GM21447 (cell line): ENCODE results near the gene NELFE.
A peak's percentile ranks its signal among the peaks of the same experiment; 100 is the strongest.

Experiments used
- ATAC-seq: cut with Tn5 transposase; IDR thresholded peaks from one replicate; pipeline ENCODE4 v1.9.1; 2021; ENCODE audit not compliant: unreplicated experiment

Gene NELFE

DNA sequence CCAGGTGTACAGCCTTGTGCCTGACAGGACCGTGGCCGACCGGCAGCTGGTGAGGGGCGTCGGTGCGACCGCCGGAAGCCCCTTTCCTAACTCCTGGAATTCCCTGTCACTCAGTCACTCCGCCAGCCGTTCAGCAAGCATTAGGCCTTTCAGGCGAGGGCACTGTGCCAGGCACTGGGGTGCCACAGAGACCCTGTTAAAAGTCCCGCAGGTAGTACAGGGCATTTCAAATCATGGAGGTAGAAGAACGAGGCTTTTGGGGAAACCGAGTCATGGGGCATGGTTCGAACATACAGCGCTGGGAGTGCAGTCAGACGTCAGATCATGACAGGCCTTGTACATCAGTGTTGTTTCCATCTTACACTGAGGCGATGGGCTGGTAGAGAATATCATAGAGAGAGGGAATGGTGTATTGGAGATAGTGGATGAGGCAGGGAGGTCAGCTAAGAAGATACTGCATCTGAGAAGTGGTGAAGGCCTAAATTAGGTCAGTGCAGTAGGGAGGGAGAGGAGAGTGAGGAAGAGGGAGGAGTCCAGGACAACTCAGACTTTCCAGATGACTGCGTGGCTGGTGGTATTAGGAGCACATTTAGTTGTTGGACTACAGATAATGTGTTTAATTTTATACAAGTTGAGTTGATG lies 14.1 kb upstream of the NELFE start:
- ATAC-seq, result no peak

DNA sequence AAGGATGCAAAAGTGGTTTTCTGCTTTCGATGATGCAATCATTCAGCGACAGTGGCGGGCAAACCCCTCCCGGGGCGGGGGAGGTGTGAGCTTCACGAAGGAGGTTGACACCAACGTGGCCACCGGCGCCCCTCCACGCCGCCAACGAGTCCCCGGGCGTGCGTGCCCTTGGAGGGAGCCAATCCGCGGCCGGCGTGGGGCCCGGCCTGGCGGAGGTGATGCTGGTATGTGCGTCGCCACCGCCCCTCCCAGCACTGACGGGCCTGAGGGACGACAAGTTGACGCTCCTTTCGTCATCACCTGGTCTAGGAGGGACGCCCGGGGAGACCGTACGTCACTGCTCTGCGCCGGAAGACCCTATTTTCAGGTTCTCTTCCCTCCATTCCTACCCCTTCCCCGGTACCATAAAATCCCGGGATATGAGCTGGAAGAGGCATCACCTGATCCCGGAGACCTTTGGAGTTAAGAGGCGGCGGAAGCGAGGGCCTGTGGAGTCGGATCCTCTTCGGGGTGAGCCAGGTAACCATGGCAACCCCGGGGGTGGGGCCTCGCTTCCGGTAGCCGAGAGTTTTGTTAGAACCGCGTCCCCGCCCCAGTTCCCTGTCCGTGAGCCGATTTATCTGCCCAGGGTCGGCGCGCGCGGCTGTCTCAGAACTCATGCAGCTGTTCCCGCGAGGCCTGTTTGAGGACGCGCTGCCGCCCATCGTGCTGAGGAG lies 13.4 kb upstream of the NELFE start, which contains the start of gene DXO:
Gene DXO (minus strand): TSS at position 146 of the 716 bp plus-strand sequence. CDS start 463 bp downstream, outside the sequence.
- peak; percentile 79 for ATAC-seq

- ATAC-seq, result no peak
Observed at GRCh38 chr6:31971279-31971992, 12.7 kb upstream of the NELFE start.

- ATAC-seq, result no peak
Observed at GRCh38 chr6:31970604-31971271, 12.0 kb upstream of the NELFE start.

GRCh38 chr6:31969712-31970603 lies 11.2 kb upstream of the NELFE start:
- no peak for ATAC-seq

DNA sequence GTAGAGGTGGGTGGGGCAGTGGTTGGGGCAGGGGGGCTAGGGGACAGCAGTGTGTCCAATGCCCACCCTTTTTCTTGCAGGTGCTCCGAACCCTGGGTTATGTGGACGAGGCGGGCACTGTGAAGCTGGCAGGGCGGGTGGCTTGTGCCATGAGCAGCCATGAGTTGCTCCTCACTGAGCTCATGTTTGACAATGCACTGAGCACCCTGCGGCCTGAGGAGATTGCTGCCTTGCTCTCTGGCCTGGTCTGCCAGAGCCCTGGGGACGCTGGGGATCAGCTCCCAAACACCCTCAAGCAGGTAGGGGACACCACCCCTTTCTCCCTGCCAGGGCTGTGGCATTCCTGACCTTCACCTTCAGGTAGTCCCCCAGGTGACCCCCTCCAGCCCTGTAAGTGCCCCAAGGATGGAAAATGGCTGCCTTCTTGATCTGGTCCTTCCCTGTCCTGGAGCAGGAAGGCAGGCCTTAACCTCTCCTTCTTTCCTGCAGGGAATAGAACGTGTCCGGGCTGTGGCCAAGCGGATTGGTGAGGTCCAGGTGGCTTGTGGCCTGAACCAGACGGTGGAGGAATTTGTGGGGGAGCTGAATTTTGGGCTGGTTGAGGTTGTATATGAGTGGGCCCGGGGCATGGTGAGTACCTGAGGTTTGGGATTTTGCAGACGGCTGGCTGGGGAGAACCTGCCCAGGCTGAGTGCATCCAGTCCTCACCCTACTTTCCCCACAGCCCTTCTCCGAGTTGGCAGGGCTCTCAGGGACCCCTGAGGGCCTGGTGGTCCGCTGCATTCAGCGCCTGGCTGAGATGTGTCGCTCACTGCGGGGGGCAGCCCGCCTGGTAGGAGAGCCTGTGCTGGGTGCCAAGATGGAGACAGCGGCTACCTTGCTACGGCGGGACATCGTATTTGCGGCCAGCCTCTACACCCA lies 10.3 kb upstream of the NELFE start:
- ATAC-seq, result no peak

- ATAC-seq, result no peak
Observed at GRCh38 chr6:31968326-31968725, 9.6 kb upstream of the NELFE start.

- no peak for ATAC-seq
Observed at GRCh38 chr6:31967926-31968320, 9.2 kb upstream of the NELFE start.

DNA sequence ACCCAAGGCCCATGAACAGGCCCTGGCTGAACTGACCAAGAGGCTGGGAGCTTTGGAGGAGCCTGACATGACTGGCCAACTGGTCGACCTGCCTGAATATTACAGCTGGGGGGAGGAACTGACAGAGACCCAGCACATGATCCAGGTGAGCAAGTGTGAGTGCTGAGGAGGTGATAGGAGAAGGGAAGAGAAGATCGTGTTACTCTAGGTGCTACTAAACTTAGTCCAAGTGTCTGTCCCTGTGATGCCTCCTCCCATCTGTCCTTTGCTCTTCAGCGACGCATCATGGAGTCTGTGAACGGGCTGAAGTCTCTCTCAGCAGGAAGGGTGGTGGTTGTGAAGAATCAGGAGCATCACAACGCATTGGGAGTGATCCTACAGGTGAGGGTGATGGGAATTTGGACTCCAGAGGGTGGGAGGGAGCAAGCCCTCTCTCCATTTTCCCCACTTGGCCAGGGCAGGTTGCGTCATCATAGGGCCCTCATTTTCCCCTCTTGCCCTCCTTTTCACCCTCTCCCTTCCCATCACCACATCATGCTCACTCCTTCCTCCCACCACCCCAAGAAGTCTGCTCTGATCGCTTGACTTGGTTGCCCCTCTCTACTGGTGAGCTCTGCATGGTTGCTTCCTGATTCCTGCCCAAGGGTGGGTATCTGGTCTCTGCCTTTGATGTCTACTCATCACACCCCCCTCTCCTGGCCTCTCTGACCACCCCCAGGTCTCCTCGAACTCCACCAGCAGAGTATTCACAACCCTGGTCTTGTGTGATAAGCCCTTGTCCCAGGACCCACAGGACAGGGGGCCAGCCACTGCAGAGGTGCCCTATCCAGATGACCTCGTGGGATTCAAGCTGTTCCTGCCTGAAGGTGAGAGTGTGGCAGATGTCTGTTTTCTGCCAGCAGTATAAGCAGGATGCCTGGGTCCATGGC lies 8.5 kb upstream of the NELFE start:
- ATAC-seq, result no peak

DNA sequence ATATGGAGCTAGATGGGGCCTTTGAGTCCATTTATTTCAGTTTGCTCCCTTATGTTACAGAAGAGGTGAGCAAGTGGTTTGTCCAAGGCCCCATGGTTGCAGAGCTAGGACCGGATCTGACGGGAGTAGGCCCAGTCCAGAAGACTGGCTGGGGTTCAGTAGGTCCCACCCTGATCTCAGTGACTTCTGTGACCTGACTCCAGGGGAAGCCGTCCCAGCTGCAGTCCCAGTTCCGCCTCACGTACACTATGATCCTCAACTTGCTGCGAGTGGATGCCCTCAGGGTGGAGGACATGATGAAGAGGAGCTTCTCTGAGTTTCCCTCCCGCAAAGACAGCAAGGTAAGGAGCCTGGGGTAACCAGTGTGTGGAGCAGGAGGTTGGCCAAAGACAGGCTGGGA lies 7.7 kb upstream of the NELFE start:
- no peak for ATAC-seq

- ATAC-seq, result no peak
Observed at GRCh38 chr6:31965700-31966099, 6.9 kb upstream of the NELFE start.

DNA sequence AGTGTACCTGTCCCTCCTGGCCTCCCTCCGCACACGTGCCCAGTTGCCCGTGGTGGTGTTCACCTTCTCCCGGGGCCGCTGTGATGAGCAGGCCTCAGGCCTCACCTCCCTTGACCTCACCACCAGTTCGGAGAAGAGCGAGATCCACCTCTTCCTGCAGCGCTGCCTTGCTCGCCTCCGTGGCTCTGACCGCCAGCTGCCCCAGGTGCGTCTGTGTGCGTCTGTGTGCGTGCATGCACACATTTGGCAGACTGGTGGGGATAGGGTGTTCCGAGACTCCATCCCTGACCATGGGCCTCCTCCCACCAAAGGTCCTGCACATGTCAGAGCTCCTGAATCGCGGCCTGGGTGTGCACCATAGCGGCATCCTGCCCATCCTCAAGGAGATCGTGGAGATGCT lies 5.2 kb upstream of the NELFE start:
- ATAC-seq, result no peak

DNA sequence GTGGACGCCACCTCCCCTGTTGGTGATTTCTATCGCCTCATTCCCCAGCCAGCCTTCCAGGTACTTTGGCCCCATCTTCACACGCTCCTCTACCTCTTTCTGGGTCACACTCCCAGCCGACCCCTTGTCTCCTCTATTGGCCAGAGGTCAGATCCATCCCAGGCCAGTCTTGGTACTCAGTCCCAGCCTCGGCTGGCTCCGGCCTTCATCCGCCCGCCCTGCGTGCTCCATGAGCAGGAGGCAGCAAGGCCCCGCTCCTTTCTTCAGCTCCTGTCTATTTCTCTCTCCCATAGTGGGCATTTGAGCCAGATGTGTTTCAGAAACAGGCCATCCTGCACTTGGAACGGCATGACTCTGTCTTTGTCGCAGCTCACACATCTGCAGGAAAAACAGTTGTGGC lies 2.8 kb upstream of the NELFE start:
- ATAC-seq, result no peak

- no peak for ATAC-seq
Observed at GRCh38 chr6:31958412-31958740, 395 bp downstream of the NELFE start.

GRCh38 chr6:31956796-31957195 lies 2.0 kb downstream of the NELFE start:
- no peak for ATAC-seq

DNA sequence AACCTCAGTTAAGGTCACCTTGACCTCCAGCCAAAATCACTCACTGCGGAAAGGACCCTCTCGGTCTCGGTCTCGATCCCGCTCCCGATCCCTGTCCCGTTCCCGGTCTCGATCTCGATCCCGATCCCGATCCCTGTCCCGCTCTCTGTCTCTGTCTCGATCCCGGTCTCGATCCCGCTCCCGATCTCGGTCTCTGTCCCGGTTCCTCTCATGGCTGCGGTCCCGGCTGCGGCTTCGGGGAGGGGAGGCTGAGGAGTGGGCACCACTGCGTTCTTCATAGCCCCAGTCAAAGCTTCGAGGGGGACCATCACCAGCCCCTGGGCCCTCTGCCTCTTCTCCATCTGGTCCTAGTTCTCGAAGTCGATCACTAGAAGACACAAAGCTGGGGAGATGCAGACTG lies 4.3 kb downstream of the NELFE start:
- ATAC-seq, result no peak

GRCh38 chr6:31952890-31953289 lies 5.9 kb downstream of the NELFE start:
- no peak for ATAC-seq

- no peak for ATAC-seq
Observed at GRCh38 chr6:31952140-31952805, 6.5 kb downstream of the NELFE start.
